Fibroblast of lung (primary cell): ENCODE results near the gene SUSD1. TPM values are rescaled to one million over a fixed set of nuclear protein-coding genes. Genes with fewer than 3 reads are reported as not detected.

Experiments
- DNase-seq, 2 donors: peaks; one replicate each; pipeline versions ENCODE4 v3.0.0 to v3.0.0-alpha.2; 2010; ENCODE audit warnings: low read depth in 2 of 2
- H2AFZ ChIP-seq: 2 replicates; pipeline ENCODE4 v1.5.1; 2012; ENCODE audit warnings: low read length, control low read depth, inconsistent platforms
- H3K27ac ChIP-seq: 2 replicates; pipeline ENCODE4 v1.5.1; 2011; ENCODE audit warnings: low read length, control low read depth; ENCODE audit not compliant: insufficient read depth
- H3K27me3 ChIP-seq: 2 replicates; pipeline ENCODE4 v1.5.1; 2011; ENCODE audit warnings: mild to moderate bottlenecking, low read length; ENCODE audit not compliant: control insufficient read depth, insufficient read depth
- H3K36me3 ChIP-seq: 2 replicates; pipeline ENCODE4 v1.5.1; 2011; ENCODE audit warnings: low read length; ENCODE audit not compliant: control insufficient read depth, insufficient read depth
- H3K4me1 ChIP-seq: 2 replicates; pipeline ENCODE4 v1.5.1; 2011; ENCODE audit warnings: low read length; ENCODE audit not compliant: control insufficient read depth, insufficient read depth; ENCODE audit errors: extremely low read depth
- H3K4me2 ChIP-seq: 2 replicates; pipeline ENCODE4 v1.5.1; 2011; ENCODE audit warnings: low read length, control low read depth; ENCODE audit not compliant: insufficient read depth; ENCODE audit errors: extremely low read depth
- H3K4me3 ChIP-seq, 4 experiments: fragments of 200-600 bp in 1 of 4; sonication (generic) in 1 of 4; replicated peaks in 1 of 4; 2 replicates each; pipeline ENCODE4 v1.5.1; 2011 to 2016; ENCODE audit warnings: low read length in 4 of 4, low read depth in 3 of 4, mild to moderate bottlenecking in 3 of 4, control low read depth in 2 of 4, inconsistent platforms in 1 of 4, mixed read lengths in 1 of 4; ENCODE audit not compliant: insufficient read depth in 1 of 4; ENCODE audit errors: control extremely low read depth in 1 of 4
- H3K79me2 ChIP-seq: 2 replicates; pipeline ENCODE4 v1.5.1; 2012; ENCODE audit warnings: mild to moderate bottlenecking, low read length, inconsistent platforms; ENCODE audit not compliant: control insufficient read depth, insufficient read depth
- H3K9ac ChIP-seq: 2 replicates; pipeline ENCODE4 v1.5.1; 2011; ENCODE audit warnings: mild to moderate bottlenecking, low read length, control low read depth; ENCODE audit not compliant: insufficient read depth
- H3K9me3 ChIP-seq: 2 replicates; pipeline ENCODE4 v1.5.1; 2012; ENCODE audit warnings: low read depth, low read length; ENCODE audit not compliant: control insufficient read depth, insufficient read depth
- H4K20me1 ChIP-seq: 2 replicates; pipeline ENCODE4 v1.5.1; 2011; ENCODE audit warnings: low read length; ENCODE audit not compliant: control insufficient read depth, insufficient read depth; ENCODE audit errors: extremely low read depth
- EZH2 ChIP-seq: IDR thresholded peaks from 2 replicates; pipeline ENCODE4 v1.5.1; 2012; ENCODE audit warnings: low read length, control low read depth, mild to moderate bottlenecking; ENCODE audit errors: missing control alignments
- polyA plus RNA-seq, 2 donors: library from polyadenylated mRNA; depleted of rRNA in 1 of 2; stranded (reverse) in 1 of 2; unstranded in 1 of 2; fragments of >200 nt; gene quantifications; 2 replicates each; pipeline ENCODE4 v1.2.1, GENCODE V29; 2011 to 2012; ENCODE audit warnings: missing spikeins in 1 of 2
- total RNA-seq: library from RNA; depleted of rRNA; stranded (reverse); fragments of >200 nt; gene quantifications from 2 replicates; pipeline ENCODE4 v1.2.1, GENCODE V29; 2014
- TF ChIP-seq, protein P1 (sequence below), 2 donors: IDR thresholded peaks in 1 of 2; conservative IDR thresholded peaks in 1 of 2; 1 replicate in 1 of 2; 2 replicates in 1 of 2; pipeline ENCODE4 v1.5.1; 2011 to 2012; ENCODE audit warnings: low read length in 2 of 2, control low read depth in 1 of 2, inconsistent platforms in 1 of 2, low read depth in 1 of 2, mild to moderate bottlenecking in 1 of 2

SUSD1 gene
- total and polyA plus RNA-seq, 2 donors (not counting 1 experiment from before 2014, with no cell fraction given): 27.4 to 28.6 TPM

DNA sequence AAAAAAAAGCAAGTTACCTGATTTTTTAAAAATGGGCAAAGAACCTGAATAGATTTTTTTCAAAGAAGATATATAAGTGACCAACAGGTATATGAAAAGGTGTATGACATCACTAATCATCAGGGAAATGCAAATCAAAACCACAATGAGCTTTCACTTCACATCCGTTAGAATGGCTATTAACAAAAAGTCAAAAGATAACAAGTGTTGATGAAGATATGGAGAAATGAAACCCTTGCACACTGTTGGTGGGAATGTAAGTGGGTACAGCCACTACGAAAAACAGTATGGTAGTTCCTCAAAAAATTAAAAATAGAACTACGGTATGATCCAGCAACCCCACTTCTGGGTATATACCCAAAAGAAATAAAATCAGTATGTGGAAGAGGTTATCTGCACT lies 143.7 kb downstream of the SUSD1 start:
- Histone ChIP-seq H3K79me2 (no peaks in the 10 kb centered on the region), H3K9ac (no peak overlapping the region), H3K4me2 (no peak overlapping the region), H3K36me3 (no peaks in the 10 kb centered on the region), H3K27me3 (no peaks in the 10 kb centered on the region), H3K4me3 (no peak overlapping the region), H2AFZ (no peak overlapping the region), H3K27ac (no peak overlapping the region), H3K4me1 (peaks cover 28% of the 10 kb centered on the region), H3K9me3 (no peaks in the 10 kb centered on the region), H4K20me1 (no peaks in the 10 kb centered on the region)
- no peak for TF ChIP-seq EZH2
- TF ChIP-seq, protein P1, sequence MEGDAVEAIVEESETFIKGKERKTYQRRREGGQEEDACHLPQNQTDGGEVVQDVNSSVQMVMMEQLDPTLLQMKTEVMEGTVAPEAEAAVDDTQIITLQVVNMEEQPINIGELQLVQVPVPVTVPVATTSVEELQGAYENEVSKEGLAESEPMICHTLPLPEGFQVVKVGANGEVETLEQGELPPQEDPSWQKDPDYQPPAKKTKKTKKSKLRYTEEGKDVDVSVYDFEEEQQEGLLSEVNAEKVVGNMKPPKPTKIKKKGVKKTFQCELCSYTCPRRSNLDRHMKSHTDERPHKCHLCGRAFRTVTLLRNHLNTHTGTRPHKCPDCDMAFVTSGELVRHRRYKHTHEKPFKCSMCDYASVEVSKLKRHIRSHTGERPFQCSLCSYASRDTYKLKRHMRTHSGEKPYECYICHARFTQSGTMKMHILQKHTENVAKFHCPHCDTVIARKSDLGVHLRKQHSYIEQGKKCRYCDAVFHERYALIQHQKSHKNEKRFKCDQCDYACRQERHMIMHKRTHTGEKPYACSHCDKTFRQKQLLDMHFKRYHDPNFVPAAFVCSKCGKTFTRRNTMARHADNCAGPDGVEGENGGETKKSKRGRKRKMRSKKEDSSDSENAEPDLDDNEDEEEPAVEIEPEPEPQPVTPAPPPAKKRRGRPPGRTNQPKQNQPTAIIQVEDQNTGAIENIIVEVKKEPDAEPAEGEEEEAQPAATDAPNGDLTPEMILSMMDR (conservative IDR thresholded peaks at IDR 0.05 in 1 of 2, IDR thresholded peaks at IDR 0.05 in 1 of 2; ENCODE audit: low read depth in 1 of 2, low read length in 2 of 2): no peak
- DNase-seq: no peak

DNA sequence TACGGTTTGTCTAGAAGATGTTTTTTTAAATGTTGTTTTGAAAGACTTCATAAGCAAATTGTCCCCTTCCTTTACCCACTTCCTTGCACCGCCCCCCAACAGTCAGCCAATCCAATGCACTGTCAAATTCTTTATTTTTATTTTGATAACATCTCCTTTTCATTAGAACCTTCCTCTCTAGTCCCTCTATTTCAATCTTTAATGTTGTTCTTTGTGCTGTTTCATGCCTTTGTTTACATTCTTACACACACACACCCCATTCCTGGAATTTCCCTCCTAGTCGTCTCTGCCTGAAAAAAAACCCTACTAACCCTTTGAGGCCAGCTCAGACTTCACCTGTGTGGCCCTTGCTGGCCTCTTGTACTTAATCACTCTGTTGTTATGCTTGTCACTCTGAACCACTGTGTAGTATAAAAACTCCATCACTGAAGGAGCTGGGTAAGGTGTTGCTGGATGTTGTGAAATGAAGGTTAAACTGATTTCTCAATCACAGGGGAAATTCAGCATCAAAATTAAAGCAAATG lies 145.1 kb downstream of the SUSD1 start:
- Histone ChIP-seq H4K20me1 (no peaks in the 10 kb centered on the region), H3K27ac (peak overlapping the region; percentile 9), H3K4me2 (peak overlapping the region; percentile 52), H2AFZ (no peak overlapping the region), H3K9ac (no peak overlapping the region), H3K79me2 (no peaks in the 10 kb centered on the region), H3K36me3 (no peaks in the 10 kb centered on the region), H3K4me1 (peaks cover 24% of the 10 kb centered on the region), H3K9me3 (no peaks in the 10 kb centered on the region), H3K4me3 (no peak overlapping the region), H3K27me3 (no peaks in the 10 kb centered on the region)
- TF ChIP-seq, protein P1 (conservative IDR thresholded peaks at IDR 0.05 in 1 of 2, IDR thresholded peaks at IDR 0.05 in 1 of 2; ENCODE audit: low read depth in 1 of 2, low read length in 2 of 2): no peak
- no peak for TF ChIP-seq EZH2
- peak in 1 of 2 donors; percentile 80 for DNase-seq

DNA sequence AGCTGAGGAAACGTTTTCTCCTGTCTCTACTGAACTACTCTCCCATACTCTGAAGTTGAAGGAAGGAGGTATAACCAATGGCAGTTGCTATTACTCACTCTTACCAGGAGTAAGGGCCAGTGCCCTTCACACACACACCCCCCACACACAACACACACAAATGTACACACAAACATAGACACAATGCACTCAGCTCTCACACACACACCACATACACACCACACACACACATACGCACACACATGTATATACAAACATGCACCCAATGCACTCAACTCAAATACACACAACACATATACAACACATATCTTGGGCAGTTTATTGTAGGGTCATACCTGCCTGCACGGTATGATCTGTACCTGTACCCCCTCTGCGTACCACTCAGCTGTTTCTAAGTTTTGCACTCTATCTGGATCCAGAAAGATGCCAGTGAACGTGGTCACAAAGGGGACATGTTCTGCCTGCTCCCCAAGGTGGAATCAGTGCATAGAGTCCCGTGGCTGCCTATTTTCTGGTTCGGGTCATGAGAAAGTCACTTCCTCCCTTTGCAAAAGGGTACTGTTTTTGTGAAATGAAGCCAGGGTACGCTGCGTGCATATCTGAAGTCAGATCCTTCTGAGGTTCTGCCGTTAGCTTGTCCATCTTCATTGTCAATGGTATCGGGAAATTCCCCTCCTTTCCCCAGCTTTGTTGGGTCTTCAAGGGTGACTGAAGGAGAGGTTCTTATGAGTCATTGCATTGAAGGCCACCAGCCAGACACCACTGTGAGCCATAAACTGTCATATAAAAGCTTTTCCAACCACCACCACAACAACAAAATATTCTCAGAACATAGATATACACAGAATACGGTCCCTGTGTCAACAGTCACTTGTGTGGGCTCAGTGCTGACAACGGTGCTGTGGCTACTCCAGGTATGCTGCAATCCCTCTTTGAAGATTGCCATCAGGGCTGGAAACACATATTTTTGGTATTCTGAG lies 146.6 kb downstream of the SUSD1 start:
- H4K20me1 ChIP-seq: no peaks in the 10 kb centered on the region
- no peaks in the 10 kb centered on the region for H3K9me3 ChIP-seq
- H3K36me3 ChIP-seq: no peaks in the 10 kb centered on the region
- no peaks in the 10 kb centered on the region for H3K27me3 ChIP-seq
- peaks cover 19% of the 10 kb centered on the region for H3K4me1 ChIP-seq
- no peak for DNase-seq
- H3K4me2 ChIP-seq: no peak overlapping the region
- H3K79me2 ChIP-seq: no peaks in the 10 kb centered on the region
- no peak overlapping the region for H3K27ac ChIP-seq
- no peak overlapping the region for H3K9ac ChIP-seq
- no peak overlapping the region for H3K4me3 ChIP-seq
- TF ChIP-seq, protein P1 (conservative IDR thresholded peaks at IDR 0.05 in 1 of 2, IDR thresholded peaks at IDR 0.05 in 1 of 2; ENCODE audit: low read depth in 1 of 2, low read length in 2 of 2): no peak
- TF ChIP-seq EZH2: no peak
- H2AFZ ChIP-seq: no peak overlapping the region
